ENCODE data around the gene MRGPRD. TPM values are rescaled to one million over a fixed set of nuclear protein-coding genes. Genes with fewer than 3 reads are reported as not detected.
"Not testable (repeated sequence)": the region's sequence is repeated elsewhere in the genome, so short reads cannot be mapped to it uniquely, and the experiment has no call there.

MRGPRD gene
- total RNA-seq, 1 experiment from 2014 or later, result not detected

- no peak for DNase-seq (ENCODE audit: extremely low read depth, low read depth)
These were observed 26.0 kb upstream of the MRGPRD start for GRCh38 chr11:69006816-69007215.

- no peak for DNase-seq (ENCODE audit: extremely low read depth, low read depth)
These were observed 25.0 kb upstream of the MRGPRD start for GRCh38 chr11:69005631-69006368.

GRCh38 chr11:69005183-69005630 is 24.4 kb upstream of the MRGPRD start:
- no peak for DNase-seq (ENCODE audit: extremely low read depth, low read depth)

GRCh38 chr11:69004411-69005182 is 23.8 kb upstream of the MRGPRD start:
- no peak for DNase-seq (ENCODE audit: extremely low read depth, low read depth)

GRCh38 chr11:69003866-69004367 is 23.1 kb upstream of the MRGPRD start:
- no peak for DNase-seq (ENCODE audit: extremely low read depth, low read depth)

GRCh38 chr11:69003301-69003865 is 22.6 kb upstream of the MRGPRD start:
- DNase-seq (ENCODE audit: extremely low read depth, low read depth), result no peak

GRCh38 chr11:69002570-69003231 is 21.9 kb upstream of the MRGPRD start:
- no peak for DNase-seq (ENCODE audit: extremely low read depth, low read depth)

- no peak for DNase-seq (ENCODE audit: extremely low read depth, low read depth)
These were observed 21.4 kb upstream of the MRGPRD start for GRCh38 chr11:69002110-69002569.

- no peak for DNase-seq (ENCODE audit: extremely low read depth, low read depth)
These were observed 20.7 kb upstream of the MRGPRD start for GRCh38 chr11:69001243-69002081.

GRCh38 chr11:69000831-69001242 is 20.1 kb upstream of the MRGPRD start:
- peak; percentile 4 for DNase-seq (ENCODE audit: extremely low read depth, low read depth)

- DNase-seq (ENCODE audit: extremely low read depth, low read depth), result no peak
These were observed 19.6 kb upstream of the MRGPRD start for GRCh38 chr11:69000391-69000790.

- not testable (repeated sequence) for DNase-seq (ENCODE audit: extremely low read depth, low read depth)
These were observed 19.1 kb upstream of the MRGPRD start for GRCh38 chr11:68999748-69000355.

- no peak for DNase-seq (ENCODE audit: extremely low read depth, low read depth)
These were observed 18.4 kb upstream of the MRGPRD start for GRCh38 chr11:68999093-68999747.

GRCh38 chr11:68998390-68998911 is 17.7 kb upstream of the MRGPRD start:
- no peak for DNase-seq (ENCODE audit: extremely low read depth, low read depth)

GRCh38 chr11:68997995-68998348 is 17.2 kb upstream of the MRGPRD start:
- no peak for DNase-seq (ENCODE audit: extremely low read depth, low read depth)

- DNase-seq (ENCODE audit: extremely low read depth, low read depth), result no peak
These were observed 16.6 kb upstream of the MRGPRD start for GRCh38 chr11:68997124-68997994.

- no peak for DNase-seq (ENCODE audit: extremely low read depth, low read depth)
These were observed 15.8 kb upstream of the MRGPRD start for GRCh38 chr11:68996376-68997123.

Measured in NCI-H460 (cell line).